BE2C (cell line): ENCODE measurements around the gene PTPRM.

Experiments
- DNase-seq: peaks from one replicate; pipeline ENCODE4 v3.0.0-alpha.2; 2020
- H3K27me3 ChIP-seq: fragments of 250-450 bp; sonication (Bioruptor Pico); 2 replicates; pipeline ENCODE4 v1.5.1; 2020; ENCODE audit warnings: mild to moderate bottlenecking
- H3K36me3 ChIP-seq: fragments of 250-450 bp; sonication (Bioruptor Pico); 2 replicates; pipeline ENCODE4 v1.5.1; 2020; ENCODE audit warnings: mild to moderate bottlenecking
- H3K4me1 ChIP-seq: fragments of 250-450 bp; sonication (Bioruptor Pico); 2 replicates; pipeline ENCODE4 v1.5.1; 2020
- H3K4me3 ChIP-seq: 2 replicates; pipeline ENCODE4 v1.5.1; 2011; ENCODE audit warnings: low read depth, low read length
- H3K9me3 ChIP-seq: fragments of 250-450 bp; sonication (Bioruptor Pico); 2 replicates; pipeline ENCODE4 v1.5.1; 2020
- TF ChIP-seq, protein P1 (sequence below): IDR thresholded peaks from 2 replicates; pipeline ENCODE4 v1.5.1; 2012; ENCODE audit warnings: mild to moderate bottlenecking, low read depth, low read length

PTPRM gene

DNA sequence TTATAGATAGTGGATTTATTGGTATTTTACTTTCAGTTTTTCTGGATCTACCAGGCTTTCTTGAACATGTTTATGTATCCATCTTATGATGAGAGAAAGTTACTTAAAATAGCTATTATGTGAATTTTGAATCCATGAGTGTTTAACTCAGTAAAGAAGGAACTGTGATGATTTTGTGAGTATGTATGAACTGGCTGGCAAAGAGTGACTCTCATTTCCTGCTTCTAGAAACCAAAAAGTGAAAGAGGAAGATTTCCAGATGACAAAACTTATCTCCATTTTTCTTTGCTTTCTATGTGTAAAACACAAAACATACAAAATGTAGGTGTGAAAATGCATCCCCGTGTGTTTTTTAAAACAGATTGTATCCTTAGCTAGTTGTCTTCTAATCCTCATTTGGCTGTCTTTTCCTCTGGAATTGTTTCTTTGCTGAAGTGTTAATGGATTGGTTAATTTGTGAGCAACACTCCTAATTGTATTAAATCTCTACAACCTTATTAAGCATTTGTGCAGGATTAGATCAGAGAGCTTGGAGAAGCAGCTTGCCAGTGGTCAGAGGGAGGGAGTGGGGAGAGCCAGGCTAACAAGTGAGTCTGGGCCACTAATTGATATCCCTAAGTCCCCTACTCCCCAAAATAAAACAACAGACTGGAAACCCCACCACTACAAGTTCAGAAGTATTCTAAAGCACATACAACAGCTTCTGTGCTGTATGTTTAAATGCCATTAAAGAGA, 23.9 kb downstream of the PTPRM start:
- H3K36me3 ChIP-seq: no peaks in the 10 kb centered on the region
- no peak for DNase-seq
- H3K9me3 ChIP-seq: no peaks in the 10 kb centered on the region
- no peak overlapping the region for H3K4me3 ChIP-seq
- TF ChIP-seq, protein P1, sequence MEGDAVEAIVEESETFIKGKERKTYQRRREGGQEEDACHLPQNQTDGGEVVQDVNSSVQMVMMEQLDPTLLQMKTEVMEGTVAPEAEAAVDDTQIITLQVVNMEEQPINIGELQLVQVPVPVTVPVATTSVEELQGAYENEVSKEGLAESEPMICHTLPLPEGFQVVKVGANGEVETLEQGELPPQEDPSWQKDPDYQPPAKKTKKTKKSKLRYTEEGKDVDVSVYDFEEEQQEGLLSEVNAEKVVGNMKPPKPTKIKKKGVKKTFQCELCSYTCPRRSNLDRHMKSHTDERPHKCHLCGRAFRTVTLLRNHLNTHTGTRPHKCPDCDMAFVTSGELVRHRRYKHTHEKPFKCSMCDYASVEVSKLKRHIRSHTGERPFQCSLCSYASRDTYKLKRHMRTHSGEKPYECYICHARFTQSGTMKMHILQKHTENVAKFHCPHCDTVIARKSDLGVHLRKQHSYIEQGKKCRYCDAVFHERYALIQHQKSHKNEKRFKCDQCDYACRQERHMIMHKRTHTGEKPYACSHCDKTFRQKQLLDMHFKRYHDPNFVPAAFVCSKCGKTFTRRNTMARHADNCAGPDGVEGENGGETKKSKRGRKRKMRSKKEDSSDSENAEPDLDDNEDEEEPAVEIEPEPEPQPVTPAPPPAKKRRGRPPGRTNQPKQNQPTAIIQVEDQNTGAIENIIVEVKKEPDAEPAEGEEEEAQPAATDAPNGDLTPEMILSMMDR: no peak
- no peaks in the 10 kb centered on the region for H3K4me1 ChIP-seq
- H3K27me3 ChIP-seq: no peaks in the 10 kb centered on the region

DNA sequence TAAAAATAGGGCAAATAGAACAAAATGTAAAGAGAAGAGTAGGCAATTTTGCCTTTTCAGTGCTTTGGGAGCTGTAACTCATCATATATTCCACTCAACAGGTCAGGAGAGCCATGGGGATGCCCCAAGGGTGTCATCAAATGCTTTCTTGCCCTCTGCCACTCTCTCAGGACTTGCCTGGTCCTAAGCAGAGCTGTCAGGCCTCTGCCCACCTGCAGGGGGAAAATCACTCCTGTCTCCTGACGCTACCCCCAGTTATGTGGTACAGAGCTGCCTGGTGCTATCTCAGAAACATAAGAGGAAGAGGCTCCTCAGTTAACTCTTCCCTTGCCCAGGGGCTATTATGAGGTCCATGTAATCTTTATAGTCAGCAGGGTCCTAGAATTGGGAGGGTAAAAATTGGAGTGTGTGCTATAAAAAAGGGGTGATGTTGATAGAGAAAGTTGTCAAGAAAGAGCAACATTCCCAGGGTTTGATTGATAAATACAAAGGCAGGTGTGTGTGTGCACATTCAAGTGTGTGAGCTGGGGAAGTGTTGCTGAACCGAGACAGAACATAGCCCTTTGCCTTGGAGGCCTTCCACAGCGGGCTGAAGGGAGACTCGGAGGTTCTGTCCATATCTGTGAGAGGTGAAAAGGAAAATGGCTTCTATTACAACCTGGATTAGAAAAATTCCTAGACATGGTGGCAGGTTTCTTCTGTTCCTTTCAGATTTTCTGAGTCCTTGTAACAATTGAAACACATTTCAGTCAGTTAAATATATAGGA, 25.4 kb downstream of the PTPRM start:
- no peak for DNase-seq
- TF ChIP-seq, protein P1: no peak
- Histone ChIP-seq H3K9me3 (no peaks in the 10 kb centered on the region), H3K36me3 (no peaks in the 10 kb centered on the region), H3K4me3 (no peak overlapping the region), H3K27me3 (no peaks in the 10 kb centered on the region), H3K4me1 (no peaks in the 10 kb centered on the region)

DNA sequence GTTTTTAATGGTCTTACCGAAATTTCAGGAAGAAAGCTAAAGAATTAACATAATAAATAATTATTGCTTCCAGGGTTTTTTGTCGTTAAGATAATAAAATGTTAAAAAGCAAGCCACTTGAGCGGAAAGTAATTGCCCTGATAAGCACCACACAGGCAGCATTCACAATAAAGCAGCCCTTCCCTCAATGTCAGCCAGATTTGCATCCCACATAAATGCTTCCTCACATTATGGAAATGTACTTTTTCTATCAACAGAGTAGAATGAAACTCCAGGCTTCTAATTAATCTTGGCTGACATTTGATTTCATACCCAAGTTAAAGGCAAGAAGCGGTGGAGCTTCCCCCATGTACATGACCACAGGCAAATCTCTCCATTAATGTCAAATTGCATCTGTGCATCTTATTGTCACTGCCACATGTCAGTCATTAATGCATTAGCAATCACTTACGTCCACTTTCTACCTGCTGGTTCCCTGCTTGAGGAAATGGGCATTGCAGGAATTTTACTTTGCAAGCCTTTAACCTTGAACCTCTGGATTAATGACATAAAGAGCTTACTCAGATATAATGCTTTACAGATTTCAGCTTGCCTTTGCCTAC, 26.2 kb downstream of the PTPRM start:
- Histone ChIP-seq H3K36me3 (no peaks in the 10 kb centered on the region), H3K4me3 (no peak overlapping the region), H3K27me3 (no peaks in the 10 kb centered on the region), H3K9me3 (no peaks in the 10 kb centered on the region), H3K4me1 (no peaks in the 10 kb centered on the region)
- DNase-seq: no peak
- TF ChIP-seq, protein P1: no peak

DNA sequence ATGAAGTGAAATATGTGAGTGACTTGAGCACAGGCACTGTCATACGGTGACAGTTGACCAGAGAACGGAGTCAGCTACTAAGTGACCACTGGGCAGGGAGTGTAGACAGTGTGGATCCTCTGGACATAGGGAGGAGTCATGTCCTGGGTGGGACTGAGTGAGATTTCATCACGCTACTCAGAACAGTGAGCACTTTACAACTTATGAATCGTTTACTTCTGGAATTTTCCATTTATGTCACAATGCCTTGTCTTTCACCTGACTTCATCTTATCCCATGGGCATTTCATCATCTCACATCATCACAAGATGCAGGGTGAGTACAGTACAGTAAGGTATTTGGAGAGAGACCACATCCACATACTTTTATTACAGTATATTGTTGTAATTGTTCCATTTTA, 29.0 kb downstream of the PTPRM start:
- H3K36me3 ChIP-seq: no peaks in the 10 kb centered on the region
- H3K9me3 ChIP-seq: no peaks in the 10 kb centered on the region
- no peak overlapping the region for H3K4me3 ChIP-seq
- DNase-seq: no peak
- no peaks in the 10 kb centered on the region for H3K27me3 ChIP-seq
- TF ChIP-seq, protein P1: no peak
- no peaks in the 10 kb centered on the region for H3K4me1 ChIP-seq

DNA sequence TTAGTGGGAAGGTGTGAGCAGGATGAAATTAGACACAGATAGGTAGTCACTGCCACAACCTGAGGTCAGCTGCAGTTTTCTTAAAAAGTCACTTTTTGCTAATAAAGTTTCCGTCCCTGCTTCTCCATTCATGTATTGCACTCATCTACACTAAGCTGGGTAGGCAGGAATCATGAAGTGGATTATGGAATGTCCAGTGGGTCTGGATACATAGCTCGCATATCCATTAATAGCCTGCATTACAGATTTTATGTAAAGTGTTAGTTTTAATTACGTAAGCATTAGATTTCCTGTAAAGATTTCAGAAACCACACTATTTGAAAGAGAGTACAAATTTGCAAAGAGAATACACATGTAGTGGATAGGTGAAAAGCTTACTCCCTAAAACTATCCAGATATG, 30.4 kb downstream of the PTPRM start:
- Histone ChIP-seq H3K4me3 (no peak overlapping the region), H3K27me3 (no peaks in the 10 kb centered on the region), H3K9me3 (no peaks in the 10 kb centered on the region), H3K4me1 (no peaks in the 10 kb centered on the region), H3K36me3 (no peaks in the 10 kb centered on the region)
- TF ChIP-seq, protein P1: no peak
- no peak for DNase-seq
